Peyer's patch (tissue), 4 donors: ENCODE results near the gene LACC1.

Experiments
- POLR2A ChIP-seq, 2 donors: fragments of 450-650 bp; IDR thresholded peaks; one replicate each; pipeline ENCODE4 v1.5.1; 2017; ENCODE audit warnings: antibody characterized with exemption in 2 of 2, mild to moderate bottlenecking in 2 of 2, moderate library complexity in 2 of 2
- TF ChIP-seq, protein P1 (sequence below), 6 experiments: fragments of 450-650 bp in 4 of 6; fragments of 200-600 bp in 2 of 6; sonication (generic) in 1 of 6; IDR thresholded peaks; one replicate each; pipeline ENCODE4 v1.5.1; 2017 to 2019; ENCODE audit warnings: antibody characterized with exemption in 6 of 6, mild to moderate bottlenecking in 3 of 6, moderate library complexity in 1 of 6

DNA sequence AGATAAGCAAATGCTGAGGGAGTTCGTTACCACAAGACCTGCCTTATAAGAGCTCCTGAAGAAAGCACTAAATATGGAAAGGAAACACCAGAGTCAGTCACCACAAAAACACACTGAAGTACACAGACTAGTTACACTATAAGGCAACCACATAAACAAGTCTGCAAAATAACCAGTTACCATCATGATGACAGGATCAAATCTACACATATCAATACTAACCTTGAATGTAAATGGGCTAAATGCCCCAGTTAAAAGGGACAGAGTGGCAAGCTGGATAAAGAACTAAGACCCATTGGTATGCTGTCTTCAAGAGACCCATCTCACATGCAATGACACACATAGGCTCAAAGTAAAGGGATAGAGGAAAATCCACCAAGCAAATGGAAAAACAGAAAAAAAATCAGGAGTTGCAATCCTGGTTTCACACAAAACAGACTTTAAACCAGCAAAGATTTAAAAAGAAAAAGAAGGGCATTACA, 26.7 kb upstream of the LACC1 start:
- TF ChIP-seq, protein P1, sequence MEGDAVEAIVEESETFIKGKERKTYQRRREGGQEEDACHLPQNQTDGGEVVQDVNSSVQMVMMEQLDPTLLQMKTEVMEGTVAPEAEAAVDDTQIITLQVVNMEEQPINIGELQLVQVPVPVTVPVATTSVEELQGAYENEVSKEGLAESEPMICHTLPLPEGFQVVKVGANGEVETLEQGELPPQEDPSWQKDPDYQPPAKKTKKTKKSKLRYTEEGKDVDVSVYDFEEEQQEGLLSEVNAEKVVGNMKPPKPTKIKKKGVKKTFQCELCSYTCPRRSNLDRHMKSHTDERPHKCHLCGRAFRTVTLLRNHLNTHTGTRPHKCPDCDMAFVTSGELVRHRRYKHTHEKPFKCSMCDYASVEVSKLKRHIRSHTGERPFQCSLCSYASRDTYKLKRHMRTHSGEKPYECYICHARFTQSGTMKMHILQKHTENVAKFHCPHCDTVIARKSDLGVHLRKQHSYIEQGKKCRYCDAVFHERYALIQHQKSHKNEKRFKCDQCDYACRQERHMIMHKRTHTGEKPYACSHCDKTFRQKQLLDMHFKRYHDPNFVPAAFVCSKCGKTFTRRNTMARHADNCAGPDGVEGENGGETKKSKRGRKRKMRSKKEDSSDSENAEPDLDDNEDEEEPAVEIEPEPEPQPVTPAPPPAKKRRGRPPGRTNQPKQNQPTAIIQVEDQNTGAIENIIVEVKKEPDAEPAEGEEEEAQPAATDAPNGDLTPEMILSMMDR (IDR thresholded peaks at IDR 0.05), result no peak
- TF ChIP-seq POLR2A (IDR thresholded peaks at IDR 0.05), result no peak
